Measurements from ENCODE around the gene PINK1.

The PINK1 gene

GRCh38 chr1:20643080-20643479 lies 9.8 kb downstream of the PINK1 start:
- in situ Hi-C loops (cut with MboI; ENCODE audit: low sequenced_read_pairs) = no loop called here

GRCh38 chr1:20644416-20644815 lies 11.2 kb downstream of the PINK1 start:
- in situ Hi-C loops (cut with MboI; ENCODE audit: low sequenced_read_pairs) = no loop called here

GRCh38 chr1:20645414-20645813 lies 12.2 kb downstream of the PINK1 start:
- in situ Hi-C loops (cut with MboI; ENCODE audit: low sequenced_read_pairs) = no loop called here

- in situ Hi-C loops (cut with MboI; ENCODE audit: low sequenced_read_pairs) = no loop called here
Measured at GRCh38 chr1:20648438-20648837, 15.2 kb downstream of the PINK1 start.

- in situ Hi-C loops (cut with MboI; ENCODE audit: low sequenced_read_pairs) = no loop called here
Measured at GRCh38 chr1:20648946-20649345, 15.7 kb downstream of the PINK1 start.

- in situ Hi-C loops (cut with MboI; ENCODE audit: low sequenced_read_pairs) = loop anchor here (10.0 kb wide), 1 partner anchor 127 kb away; no protein-coding TSS in a partner anchor
Measured at GRCh38 chr1:20652300-20652699, 19.0 kb downstream of the PINK1 start.

- in situ Hi-C loops (cut with MboI; ENCODE audit: low sequenced_read_pairs) = loop anchor here (10.0 kb wide), 1 partner anchor 129 kb away; no protein-coding TSS in a partner anchor
Measured at GRCh38 chr1:20654104-20654690, 20.9 kb downstream of the PINK1 start.

- in situ Hi-C loops (cut with MboI; ENCODE audit: low sequenced_read_pairs) = loop anchor here (10.0 kb wide), 1 partner anchor 132 kb away; no protein-coding TSS in a partner anchor
Measured at GRCh38 chr1:20657024-20657423, 23.8 kb downstream of the PINK1 start.

GRCh38 chr1:20658166-20658915 lies 25.1 kb downstream of the PINK1 start:
- in situ Hi-C loops (cut with MboI; ENCODE audit: low sequenced_read_pairs) = loop anchor here (10.0 kb wide), 1 partner anchor 134 kb away; no protein-coding TSS in a partner anchor

- in situ Hi-C loops (cut with MboI; ENCODE audit: low sequenced_read_pairs) = no loop called here
Measured at GRCh38 chr1:20660363-20660762, 27.1 kb downstream of the PINK1 start.

- in situ Hi-C loops (cut with MboI; ENCODE audit: low sequenced_read_pairs) = no loop called here
Measured at GRCh38 chr1:20660847-20661206, 27.6 kb downstream of the PINK1 start.

GRCh38 chr1:20661207-20662109 lies 28.2 kb downstream of the PINK1 start, which contains the start of gene DDOST:
Gene DDOST, minus strand, starts transcription at chr1:20661369. Its CDS starts 19 bp downstream, at chr1:20661350.
- in situ Hi-C loops (cut with MboI; ENCODE audit: low sequenced_read_pairs) = no loop called here

- in situ Hi-C loops (cut with MboI; ENCODE audit: low sequenced_read_pairs) = no loop called here
Measured at GRCh38 chr1:20662110-20662475, 28.8 kb downstream of the PINK1 start.

- in situ Hi-C loops (cut with MboI; ENCODE audit: low sequenced_read_pairs) = no loop called here
Measured at GRCh38 chr1:20663365-20663764, 30.1 kb downstream of the PINK1 start.

- in situ Hi-C loops (cut with MboI; ENCODE audit: low sequenced_read_pairs) = no loop called here
Measured at GRCh38 chr1:20663969-20664715, 30.9 kb downstream of the PINK1 start.

GRCh38 chr1:20665726-20666125 lies 32.5 kb downstream of the PINK1 start:
- in situ Hi-C loops (cut with MboI; ENCODE audit: low sequenced_read_pairs) = no loop called here

- in situ Hi-C loops (cut with MboI; ENCODE audit: low sequenced_read_pairs) = no loop called here
Measured at GRCh38 chr1:20666146-20666545, 32.9 kb downstream of the PINK1 start.

- in situ Hi-C loops (cut with MboI; ENCODE audit: low sequenced_read_pairs) = no loop called here
Measured at GRCh38 chr1:20666804-20667203, 33.5 kb downstream of the PINK1 start.

- in situ Hi-C loops (cut with MboI; ENCODE audit: low sequenced_read_pairs) = no loop called here
Measured at GRCh38 chr1:20668581-20668980, 35.3 kb downstream of the PINK1 start.

- in situ Hi-C loops (cut with MboI; ENCODE audit: low sequenced_read_pairs) = no loop called here
Measured at GRCh38 chr1:20670936-20671335, 37.7 kb downstream of the PINK1 start.

- in situ Hi-C loops (cut with MboI; ENCODE audit: low sequenced_read_pairs) = no loop called here
Measured at GRCh38 chr1:20672265-20672632, 39.0 kb downstream of the PINK1 start.
